ENCODE data around the gene MBTPS1. TPM values are rescaled to one million over a fixed set of nuclear protein-coding genes. Genes with fewer than 3 reads are reported as not detected.

Gene MBTPS1
- total and polyA plus RNA-seq, 2 donors from 2014 or later, result 45.5 to 91.7 TPM

DNA sequence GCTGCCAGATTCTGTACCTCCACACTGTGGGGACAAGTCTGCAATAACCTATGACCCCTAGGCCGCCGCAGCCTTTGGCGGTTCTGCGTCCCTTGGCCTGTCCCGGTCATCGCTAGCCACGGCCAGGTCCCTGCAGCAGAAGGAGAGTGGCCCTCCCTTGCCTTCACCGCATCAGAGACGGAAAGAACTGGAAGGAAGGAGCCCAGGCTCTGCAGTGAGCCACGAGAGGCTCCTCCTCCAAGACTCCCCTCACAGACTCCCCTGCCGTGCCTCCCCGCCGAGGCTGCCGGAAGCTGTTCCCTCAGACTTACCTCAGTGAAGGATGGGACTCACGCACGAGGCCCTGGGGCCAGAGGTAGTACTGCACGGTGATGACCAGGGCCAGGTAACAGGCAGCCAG, 85.2 kb downstream of the MBTPS1 start:
- intact Hi-C loops (cut with DNase I), result no loop called here
- no peak overlapping the region for H3K27ac ChIP-seq (ENCODE audit: low read depth in 2 of 2, low read length in 2 of 2)
- no peak overlapping the region for H3K4me3 ChIP-seq (ENCODE audit: low read length in 3 of 3)
- H3K9me3 ChIP-seq (ENCODE audit: control insufficient read depth in 2 of 3, insufficient read depth in 1 of 3, low read length in 3 of 3), result peaks cover 0 to 8% (median 0%) of the 10 kb centered on the region in 3 donors
- H3K9ac ChIP-seq (ENCODE audit: low read length in 3 of 3), result no peak overlapping the region
- FAIRE-seq, result no peak
- no peaks in the 10 kb centered on the region for H3K27me3 ChIP-seq (ENCODE audit: control insufficient read depth, insufficient read depth, low read length)
- DNase-seq, result no peak
- TF ChIP-seq, protein P1, sequence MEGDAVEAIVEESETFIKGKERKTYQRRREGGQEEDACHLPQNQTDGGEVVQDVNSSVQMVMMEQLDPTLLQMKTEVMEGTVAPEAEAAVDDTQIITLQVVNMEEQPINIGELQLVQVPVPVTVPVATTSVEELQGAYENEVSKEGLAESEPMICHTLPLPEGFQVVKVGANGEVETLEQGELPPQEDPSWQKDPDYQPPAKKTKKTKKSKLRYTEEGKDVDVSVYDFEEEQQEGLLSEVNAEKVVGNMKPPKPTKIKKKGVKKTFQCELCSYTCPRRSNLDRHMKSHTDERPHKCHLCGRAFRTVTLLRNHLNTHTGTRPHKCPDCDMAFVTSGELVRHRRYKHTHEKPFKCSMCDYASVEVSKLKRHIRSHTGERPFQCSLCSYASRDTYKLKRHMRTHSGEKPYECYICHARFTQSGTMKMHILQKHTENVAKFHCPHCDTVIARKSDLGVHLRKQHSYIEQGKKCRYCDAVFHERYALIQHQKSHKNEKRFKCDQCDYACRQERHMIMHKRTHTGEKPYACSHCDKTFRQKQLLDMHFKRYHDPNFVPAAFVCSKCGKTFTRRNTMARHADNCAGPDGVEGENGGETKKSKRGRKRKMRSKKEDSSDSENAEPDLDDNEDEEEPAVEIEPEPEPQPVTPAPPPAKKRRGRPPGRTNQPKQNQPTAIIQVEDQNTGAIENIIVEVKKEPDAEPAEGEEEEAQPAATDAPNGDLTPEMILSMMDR (IDR thresholded peaks at IDR 0.05; ENCODE audit: borderline replicate concordance, extremely low read depth, insufficient read depth), result no peak
- H3K36me3 ChIP-seq (ENCODE audit: control insufficient read depth in 2 of 3, insufficient read depth in 3 of 3, low read length in 3 of 3), result no peaks in the 10 kb centered on the region
- no peaks in the 10 kb centered on the region for H3K4me1 ChIP-seq (ENCODE audit: control insufficient read depth in 2 of 3, insufficient read depth in 2 of 3, low read depth in 1 of 3, low read length in 3 of 3)

DNA sequence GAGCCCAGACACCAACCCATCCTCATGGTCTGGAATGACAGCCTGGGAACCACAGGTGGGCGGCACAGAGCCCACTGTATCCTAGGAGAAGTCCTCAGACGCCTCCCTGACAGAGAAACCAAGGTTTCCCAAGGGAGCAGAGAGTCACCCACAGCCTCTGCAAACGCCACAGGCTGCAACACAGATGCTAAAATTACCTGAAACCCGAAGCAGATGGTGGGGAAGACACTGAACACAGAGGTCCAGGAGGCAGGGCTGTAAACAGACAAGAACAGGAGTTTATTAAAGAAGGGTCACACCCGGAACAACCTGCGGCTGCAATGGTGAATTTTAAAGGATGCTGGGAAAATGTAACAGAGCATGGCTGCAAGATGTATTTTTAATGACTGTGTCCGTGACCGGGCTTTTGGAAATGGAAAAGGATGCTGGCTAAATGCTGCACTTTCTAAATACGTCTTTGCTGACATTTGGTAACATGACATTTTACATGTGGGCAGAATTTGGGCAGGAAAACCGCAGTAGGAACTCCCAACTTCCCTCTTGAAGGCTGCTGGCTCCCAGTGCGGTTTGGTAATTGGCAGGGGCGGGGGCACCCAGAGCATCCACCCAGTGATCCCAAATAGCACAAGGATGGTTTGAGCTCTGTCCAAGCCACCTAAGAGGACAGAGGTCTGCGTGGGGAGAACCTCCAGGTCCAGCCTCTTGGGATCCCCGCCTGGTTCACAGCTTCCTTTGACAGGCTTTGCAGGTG, 87.3 kb downstream of the MBTPS1 start:
- TF ChIP-seq, protein P1 (IDR thresholded peaks at IDR 0.05; ENCODE audit: borderline replicate concordance, extremely low read depth, insufficient read depth), result no peak
- FAIRE-seq, result no peak
- intact Hi-C loops (cut with DNase I), result no loop called here

DNA sequence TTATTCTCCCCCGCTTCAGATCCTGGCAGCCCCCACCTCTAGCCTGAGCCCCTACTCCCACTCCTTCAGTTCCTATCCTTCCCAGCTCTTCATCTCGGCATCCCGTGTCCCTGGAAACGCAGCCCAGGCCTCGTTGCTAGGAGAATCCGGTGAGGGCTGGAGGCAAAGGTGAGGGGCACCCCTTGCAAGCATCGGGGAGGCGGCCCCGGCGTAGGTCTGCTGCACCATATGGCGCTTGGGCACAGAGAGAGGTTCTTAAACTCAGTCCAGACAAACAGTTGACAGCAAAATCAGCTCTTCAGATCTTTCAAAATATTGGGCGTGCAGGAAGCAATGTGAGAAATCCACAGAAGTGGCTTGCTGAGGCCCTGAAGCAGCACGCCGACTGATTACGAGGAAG, 89.1 kb downstream of the MBTPS1 start:
- DNase-seq, result peak in 2 of 5 donors; percentile 31 to 42
- Histone ChIP-seq H3K27me3 (ENCODE audit: control insufficient read depth, insufficient read depth, low read length) (no peaks in the 10 kb centered on the region), H3K9me3 (ENCODE audit: control insufficient read depth in 2 of 3, insufficient read depth in 1 of 3, low read length in 3 of 3) (no peaks in the 10 kb centered on the region), H3K36me3 (ENCODE audit: control insufficient read depth in 2 of 3, insufficient read depth in 3 of 3, low read length in 3 of 3) (no peaks in the 10 kb centered on the region), H3K27ac (ENCODE audit: low read depth in 2 of 2, low read length in 2 of 2) (no peak overlapping the region), H3K9ac (ENCODE audit: low read length in 3 of 3) (no peak overlapping the region), H3K4me3 (ENCODE audit: low read length in 3 of 3) (no peak overlapping the region), H3K4me1 (ENCODE audit: control insufficient read depth in 2 of 3, insufficient read depth in 2 of 3, low read depth in 1 of 3, low read length in 3 of 3) (no peaks in the 10 kb centered on the region)
- intact Hi-C loops (cut with DNase I), result no loop called here
- no peak for FAIRE-seq
- TF ChIP-seq, protein P1 (IDR thresholded peaks at IDR 0.05; ENCODE audit: borderline replicate concordance, extremely low read depth, insufficient read depth), result no peak

More for the DNA sequence above, 87.3 kb downstream of the MBTPS1 start:
- Histone ChIP-seq H3K36me3 (ENCODE audit: control insufficient read depth in 2 of 3, insufficient read depth in 3 of 3, low read length in 3 of 3) (no peaks in the 10 kb centered on the region), H3K27me3 (ENCODE audit: control insufficient read depth, insufficient read depth, low read length) (no peaks in the 10 kb centered on the region), H3K27ac (ENCODE audit: low read depth in 2 of 2, low read length in 2 of 2) (no peak overlapping the region), H3K9me3 (ENCODE audit: control insufficient read depth in 2 of 3, insufficient read depth in 1 of 3, low read length in 3 of 3) (no peaks in the 10 kb centered on the region), H3K4me3 (ENCODE audit: low read length in 3 of 3) (no peak overlapping the region), H3K4me1 (ENCODE audit: control insufficient read depth in 2 of 3, insufficient read depth in 2 of 3, low read depth in 1 of 3, low read length in 3 of 3) (no peaks in the 10 kb centered on the region), H3K9ac (ENCODE audit: low read length in 3 of 3) (no peak overlapping the region)
- DNase-seq, result no peak

Measured in kidney (tissue), 14 donors.